Fibroblast of villous mesenchyme (primary cell): ENCODE results near the gene FOXI3. TPM values are rescaled to one million over a fixed set of nuclear protein-coding genes. Genes with fewer than 3 reads are reported as not detected.
"Not testable (repeated sequence)": the region's sequence is repeated elsewhere in the genome, so short reads cannot be mapped to it uniquely, and the experiment has no call there.

ENCODE experiments used
- DNase-seq: peaks from one replicate; pipeline ENCODE4 v3.0.0-alpha.2; 2010; ENCODE audit warnings: low read depth
- H3K4me3 ChIP-seq: 2 replicates; pipeline ENCODE4 v1.5.1; 2011; ENCODE audit warnings: low read depth, mild to moderate bottlenecking, low read length
- CTCF ChIP-seq: IDR thresholded peaks from 2 replicates; pipeline ENCODE4 v1.5.1; 2012; ENCODE audit warnings: low read depth, mild to moderate bottlenecking, low read length; ENCODE audit not compliant: insufficient read depth
- total RNA-seq: library from RNA; depleted of rRNA; stranded (reverse); fragments of >200 nt; gene quantifications from 2 replicates; pipeline ENCODE4 v1.2.3, GENCODE V29; 2012

Gene FOXI3
- total RNA-seq, 1 donor, result not detected

- no peak overlapping the region for H3K4me3 ChIP-seq
- TF ChIP-seq CTCF, result no peak
- DNase-seq, result no peak
Measured at GRCh38 chr2:88442473-88442872, 10.0 kb downstream of the FOXI3 start.

GRCh38 chr2:88442061-88442460, 10.4 kb downstream of the FOXI3 start:
- H3K4me3 ChIP-seq, result no peak overlapping the region
- TF ChIP-seq CTCF, result no peak
- no peak for DNase-seq

GRCh38 chr2:88437010-88437409, 15.5 kb downstream of the FOXI3 start:
- DNase-seq, result no peak
- no peak overlapping the region for H3K4me3 ChIP-seq
- TF ChIP-seq CTCF, result no peak

- H3K4me3 ChIP-seq, result no peak overlapping the region
- DNase-seq, result no peak
- no peak for TF ChIP-seq CTCF
Measured at GRCh38 chr2:88429929-88430328, 22.6 kb downstream of the FOXI3 start.

- H3K4me3 ChIP-seq, result no peak overlapping the region
- DNase-seq, result no peak
- no peak for TF ChIP-seq CTCF
Measured at GRCh38 chr2:88423733-88424132, 28.8 kb downstream of the FOXI3 start.

GRCh38 chr2:88419051-88419450, 33.4 kb downstream of the FOXI3 start:
- DNase-seq, H3K4me3 ChIP-seq: not testable (repeated sequence)

- H3K4me3 ChIP-seq, result no peak overlapping the region
- no peak for DNase-seq
- TF ChIP-seq CTCF, result no peak
Measured at GRCh38 chr2:88416016-88416663, 36.4 kb downstream of the FOXI3 start.

- not testable (repeated sequence) for DNase-seq, H3K4me3 ChIP-seq
Measured at GRCh38 chr2:88408870-88409269, 43.6 kb downstream of the FOXI3 start.
